K562 (cell line): Measurements from ENCODE around the gene INVS. TPM values are rescaled to one million over a fixed set of nuclear protein-coding genes. Genes with fewer than 3 reads are reported as not detected.

Experiments
- ARNT ChIP-seq, 2 experiments: fragments of 450-650 bp; IDR thresholded peaks; 2 replicates each; pipeline ENCODE4 v1.6.1; 2016; ENCODE audit warnings: mild to moderate bottlenecking in 1 of 2
- CBFA2T2 ChIP-seq: fragments of 450-650 bp; conservative IDR thresholded peaks from 2 replicates; pipeline ENCODE4 v1.6.1; 2017; ENCODE audit warnings: mild to moderate bottlenecking
- CBX2 ChIP-seq: fragments of 200-600 bp; sonication (generic); IDR thresholded peaks from one replicate; pipeline ENCODE4 v1.6.1; 2012; ENCODE audit warnings: mild to moderate bottlenecking, low read length, inconsistent platforms; ENCODE audit not compliant: insufficient read depth, poor library complexity, severe bottlenecking
- DACH1 ChIP-seq: fragments of 450-650 bp; IDR thresholded peaks from 2 replicates; pipeline ENCODE4 v1.6.1; 2018; ENCODE audit not compliant: partially characterized antibody
- EP300 ChIP-seq: IDR thresholded peaks from 2 replicates; pipeline ENCODE4 v1.6.1; 2012; ENCODE audit warnings: low read length, improper control_type of control experiment
- HDAC1 ChIP-seq, 2 experiments: fragments of 450-650 bp; IDR thresholded peaks; 2 replicates each; pipeline ENCODE4 v1.6.1; 2016 to 2017; ENCODE audit warnings: inconsistent platforms in 1 of 2, mild to moderate bottlenecking in 1 of 2, moderate library complexity in 1 of 2
- RCOR1 ChIP-seq, 2 experiments: IDR thresholded peaks; 2 replicates each; pipeline ENCODE4 v1.6.1; 2012; ENCODE audit warnings: low read depth in 2 of 2, low read length in 2 of 2, borderline replicate concordance in 1 of 2, improper control_type of control experiment in 1 of 2
- SMAD4 ChIP-seq: fragments of 250-450 bp; sonication (Bioruptor Pico); conservative IDR thresholded peaks from 2 replicates; pipeline ENCODE4 v1.8.0; 2021; ENCODE audit warnings: inconsistent platforms, mild to moderate bottlenecking, moderate library complexity
- SOX6 ChIP-seq: fragments of 450-650 bp; IDR thresholded peaks from 2 replicates; pipeline ENCODE4 v1.6.1; 2014; ENCODE audit warnings: mild to moderate bottlenecking
- TAL1 ChIP-seq: fragments of 450-650 bp; IDR thresholded peaks from 2 replicates; pipeline ENCODE4 v1.6.1; 2016; ENCODE audit warnings: mild to moderate bottlenecking
- ZFP36 ChIP-seq: fragments of 150-350 bp; IDR thresholded peaks from 2 replicates; pipeline ENCODE4 v1.6.1; 2018; ENCODE audit warnings: low read length, low read depth; ENCODE audit not compliant: partially characterized antibody
- ZNF23 ChIP-seq: fragments of 250-450 bp; sonication (Bioruptor Pico); IDR thresholded peaks from 2 replicates; pipeline ENCODE4 v1.4.0; 2020; ENCODE audit warnings: mild to moderate bottlenecking
- polyA plus RNA-seq, 8 experiments: library from polyadenylated mRNA; depleted of rRNA in 4 of 8; stranded (reverse) in 5 of 8; unstranded in 3 of 8; fragments of >200 nt; fragmentation: Nextera tagmentation in 2 of 8; fragmentation: Illumina TruSeq in 1 of 8; extraction: Ambion mirVana in 2 of 8; extraction: Trizol in 1 of 8; gene quantifications; 2 replicates each; pipeline versions ENCODE4 v1.2.1 to v1.2.3, GENCODE V29; 2011 to 2014; ENCODE audit warnings: inconsistent platforms in 1 of 8, missing spikeins in 1 of 8
- total RNA-seq, 7 experiments: library from RNA; depleted of rRNA in 6 of 7; stranded (reverse); fragments of >200 nt in 6 of 7; fragmentation: Illumina TruSeq in 2 of 7; extraction: Trizol in 2 of 7; gene quantifications; 2 replicates each; pipeline versions ENCODE4 v1.2.1 to v1.2.3, GENCODE V29; 2011 to 2021; ENCODE audit warnings: low replicate concordance in 1 of 7
- TF ChIP-seq, protein P1 (sequence below): fragments of 250-450 bp; sonication (Bioruptor Pico); IDR thresholded peaks from 2 replicates; pipeline ENCODE4 v1.5.0; 2020; ENCODE audit warnings: mild to moderate bottlenecking, borderline replicate concordance
- TF ChIP-seq, protein P2 (sequence below), 2 experiments: IDR thresholded peaks; 2 replicates each; pipeline ENCODE4 v1.6.1; 2011; ENCODE audit warnings: borderline replicate concordance in 1 of 2, control low read depth in 1 of 2, low read depth in 1 of 2, low read length in 1 of 2, mild to moderate bottlenecking in 1 of 2, mixed read lengths in 1 of 2, moderate library complexity in 1 of 2; ENCODE audit not compliant: insufficient read depth in 1 of 2, insufficient read length in 1 of 2, poor library complexity in 1 of 2, severe bottlenecking in 1 of 2; ENCODE audit errors: extremely low read depth in 1 of 2
- TF ChIP-seq, protein P3 (sequence below), 2 experiments: fragments of 450-650 bp; formaldehyde crosslinking in 1 of 2; IDR thresholded peaks; 2 replicates each; pipeline versions ENCODE4 v1.4.0 to v1.6.1; 2014 to 2020; ENCODE audit warnings: mild to moderate bottlenecking in 2 of 2, borderline replicate concordance in 1 of 2, low read depth in 1 of 2

Gene INVS
- total and polyA plus RNA-seq, 9 of the 15 experiments (the other 6 are each of a cell fraction or from before 2014, with no cell fraction given) = 0.77 to 18.5 (median 10.0) TPM

DNA sequence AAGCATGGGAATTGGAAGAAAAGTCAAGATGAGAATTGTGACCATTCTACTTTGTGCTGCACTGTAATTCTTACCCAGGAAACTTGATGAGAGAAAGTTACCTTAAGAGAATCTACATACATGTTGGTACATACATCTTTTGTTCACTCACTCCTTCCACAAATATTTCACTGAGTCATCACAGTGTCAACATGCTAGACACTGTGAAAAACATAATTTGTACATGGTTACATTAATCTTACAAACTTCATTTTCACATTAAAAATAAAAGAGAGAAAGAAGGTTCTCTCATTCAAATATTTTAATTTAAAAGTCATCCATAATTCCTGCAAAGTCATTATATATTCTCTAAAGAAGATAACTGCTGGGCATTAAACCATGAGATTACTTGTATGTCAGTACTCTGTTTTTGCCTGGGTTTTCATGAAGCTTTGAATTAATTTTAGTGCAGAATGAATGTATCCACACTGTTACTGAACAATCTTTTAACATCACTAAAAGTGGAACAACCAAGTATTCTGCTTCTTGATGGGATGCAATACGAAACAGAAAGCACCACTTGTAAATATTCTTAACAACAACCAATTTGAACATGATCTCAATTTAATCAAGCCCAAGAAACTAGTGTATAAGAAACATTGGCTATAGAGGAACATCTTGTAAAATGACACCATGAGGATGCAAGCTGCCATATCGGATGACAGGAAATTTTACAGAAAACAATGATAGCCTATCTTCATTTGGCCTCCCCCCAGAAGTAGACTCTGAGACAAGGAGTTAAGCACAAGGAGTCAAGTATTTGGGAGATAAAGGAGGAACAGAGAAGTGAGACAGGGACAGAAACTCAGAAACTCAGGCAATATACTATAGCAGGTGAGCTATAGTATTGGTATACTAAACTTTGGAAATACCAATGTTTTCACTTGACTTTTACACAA is 28.7 kb upstream of the INVS start (continued):
- TF ChIP-seq EP300 (peak; percentile 79; the same call in 1 of the 2 replicates), RCOR1 (IDR thresholded peaks at IDR 0.05; ENCODE audit: borderline replicate concordance in 1 of 2, low read depth in 2 of 2, low read length in 2 of 2) (peak in 1 of 2 experiments; percentile 85; a peak in 2 of 4 replicates), CBFA2T2 (peak; percentile 92), ARNT (IDR thresholded peaks at IDR 0.05) (peak; percentile 29 to 72; a peak in 1 of 4 replicates), CBX2 (no peak), ZFP36 (no peak), TAL1 (peak; percentile 84), HDAC1 (IDR thresholded peaks at IDR 0.05) (peak in 1 of 2 experiments; percentile 42; a peak in 1 of 4 replicates), DACH1 (no peak), SOX6 (peak; percentile 92), SMAD4 (CRISPR knock-in tag) (peak; percentile 31; the same call in 1 of the 2 replicates), ZNF23 (CRISPR knock-in tag) (no peak)
- TF ChIP-seq, protein P1, sequence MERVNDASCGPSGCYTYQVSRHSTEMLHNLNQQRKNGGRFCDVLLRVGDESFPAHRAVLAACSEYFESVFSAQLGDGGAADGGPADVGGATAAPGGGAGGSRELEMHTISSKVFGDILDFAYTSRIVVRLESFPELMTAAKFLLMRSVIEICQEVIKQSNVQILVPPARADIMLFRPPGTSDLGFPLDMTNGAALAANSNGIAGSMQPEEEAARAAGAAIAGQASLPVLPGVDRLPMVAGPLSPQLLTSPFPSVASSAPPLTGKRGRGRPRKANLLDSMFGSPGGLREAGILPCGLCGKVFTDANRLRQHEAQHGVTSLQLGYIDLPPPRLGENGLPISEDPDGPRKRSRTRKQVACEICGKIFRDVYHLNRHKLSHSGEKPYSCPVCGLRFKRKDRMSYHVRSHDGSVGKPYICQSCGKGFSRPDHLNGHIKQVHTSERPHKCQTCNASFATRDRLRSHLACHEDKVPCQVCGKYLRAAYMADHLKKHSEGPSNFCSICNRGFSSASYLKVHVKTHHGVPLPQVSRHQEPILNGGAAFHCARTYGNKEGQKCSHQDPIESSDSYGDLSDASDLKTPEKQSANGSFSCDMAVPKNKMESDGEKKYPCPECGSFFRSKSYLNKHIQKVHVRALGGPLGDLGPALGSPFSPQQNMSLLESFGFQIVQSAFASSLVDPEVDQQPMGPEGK = no peak
- TF ChIP-seq, protein P2, sequence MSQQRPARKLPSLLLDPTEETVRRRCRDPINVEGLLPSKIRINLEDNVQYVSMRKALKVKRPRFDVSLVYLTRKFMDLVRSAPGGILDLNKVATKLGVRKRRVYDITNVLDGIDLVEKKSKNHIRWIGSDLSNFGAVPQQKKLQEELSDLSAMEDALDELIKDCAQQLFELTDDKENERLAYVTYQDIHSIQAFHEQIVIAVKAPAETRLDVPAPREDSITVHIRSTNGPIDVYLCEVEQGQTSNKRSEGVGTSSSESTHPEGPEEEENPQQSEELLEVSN (IDR thresholded peaks at IDR 0.05; ENCODE audit: borderline replicate concordance in 1 of 2, extremely low read depth in 1 of 2, insufficient read depth in 1 of 2, insufficient read length in 1 of 2, low read depth in 1 of 2, low read length in 1 of 2, poor library complexity in 1 of 2, severe bottlenecking in 1 of 2) = no peak
- TF ChIP-seq, protein P3, sequence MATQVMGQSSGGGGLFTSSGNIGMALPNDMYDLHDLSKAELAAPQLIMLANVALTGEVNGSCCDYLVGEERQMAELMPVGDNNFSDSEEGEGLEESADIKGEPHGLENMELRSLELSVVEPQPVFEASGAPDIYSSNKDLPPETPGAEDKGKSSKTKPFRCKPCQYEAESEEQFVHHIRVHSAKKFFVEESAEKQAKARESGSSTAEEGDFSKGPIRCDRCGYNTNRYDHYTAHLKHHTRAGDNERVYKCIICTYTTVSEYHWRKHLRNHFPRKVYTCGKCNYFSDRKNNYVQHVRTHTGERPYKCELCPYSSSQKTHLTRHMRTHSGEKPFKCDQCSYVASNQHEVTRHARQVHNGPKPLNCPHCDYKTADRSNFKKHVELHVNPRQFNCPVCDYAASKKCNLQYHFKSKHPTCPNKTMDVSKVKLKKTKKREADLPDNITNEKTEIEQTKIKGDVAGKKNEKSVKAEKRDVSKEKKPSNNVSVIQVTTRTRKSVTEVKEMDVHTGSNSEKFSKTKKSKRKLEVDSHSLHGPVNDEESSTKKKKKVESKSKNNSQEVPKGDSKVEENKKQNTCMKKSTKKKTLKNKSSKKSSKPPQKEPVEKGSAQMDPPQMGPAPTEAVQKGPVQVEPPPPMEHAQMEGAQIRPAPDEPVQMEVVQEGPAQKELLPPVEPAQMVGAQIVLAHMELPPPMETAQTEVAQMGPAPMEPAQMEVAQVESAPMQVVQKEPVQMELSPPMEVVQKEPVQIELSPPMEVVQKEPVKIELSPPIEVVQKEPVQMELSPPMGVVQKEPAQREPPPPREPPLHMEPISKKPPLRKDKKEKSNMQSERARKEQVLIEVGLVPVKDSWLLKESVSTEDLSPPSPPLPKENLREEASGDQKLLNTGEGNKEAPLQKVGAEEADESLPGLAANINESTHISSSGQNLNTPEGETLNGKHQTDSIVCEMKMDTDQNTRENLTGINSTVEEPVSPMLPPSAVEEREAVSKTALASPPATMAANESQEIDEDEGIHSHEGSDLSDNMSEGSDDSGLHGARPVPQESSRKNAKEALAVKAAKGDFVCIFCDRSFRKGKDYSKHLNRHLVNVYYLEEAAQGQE (IDR thresholded peaks at IDR 0.05; ENCODE audit: borderline replicate concordance) = no peak
- TF ChIP-seq, protein P3 (CRISPR knock-in tag; IDR thresholded peaks at IDR 0.05; ENCODE audit: low read depth) = no peak
